ENCODE measurements around the gene FHIT. TPM values are rescaled to one million over a fixed set of nuclear protein-coding genes. Genes with fewer than 3 reads are reported as not detected.

Gene FHIT
- total RNA-seq, 1 donor from 2014 or later: 11.7 TPM

GRCh38 chr3:59753808-59754450, 1497.3 kb downstream of the FHIT start:
- H3K27me3 Mint-ChIP-seq: peaks cover 13% of the 10 kb centered on the region
- no peak for DNase-seq (ENCODE audit: extremely low spot score, unreplicated experiment)
- TF ChIP-seq, protein P1, sequence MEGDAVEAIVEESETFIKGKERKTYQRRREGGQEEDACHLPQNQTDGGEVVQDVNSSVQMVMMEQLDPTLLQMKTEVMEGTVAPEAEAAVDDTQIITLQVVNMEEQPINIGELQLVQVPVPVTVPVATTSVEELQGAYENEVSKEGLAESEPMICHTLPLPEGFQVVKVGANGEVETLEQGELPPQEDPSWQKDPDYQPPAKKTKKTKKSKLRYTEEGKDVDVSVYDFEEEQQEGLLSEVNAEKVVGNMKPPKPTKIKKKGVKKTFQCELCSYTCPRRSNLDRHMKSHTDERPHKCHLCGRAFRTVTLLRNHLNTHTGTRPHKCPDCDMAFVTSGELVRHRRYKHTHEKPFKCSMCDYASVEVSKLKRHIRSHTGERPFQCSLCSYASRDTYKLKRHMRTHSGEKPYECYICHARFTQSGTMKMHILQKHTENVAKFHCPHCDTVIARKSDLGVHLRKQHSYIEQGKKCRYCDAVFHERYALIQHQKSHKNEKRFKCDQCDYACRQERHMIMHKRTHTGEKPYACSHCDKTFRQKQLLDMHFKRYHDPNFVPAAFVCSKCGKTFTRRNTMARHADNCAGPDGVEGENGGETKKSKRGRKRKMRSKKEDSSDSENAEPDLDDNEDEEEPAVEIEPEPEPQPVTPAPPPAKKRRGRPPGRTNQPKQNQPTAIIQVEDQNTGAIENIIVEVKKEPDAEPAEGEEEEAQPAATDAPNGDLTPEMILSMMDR (conservative IDR thresholded peaks at IDR 0.05): no peak
- no peaks in the 10 kb centered on the region for H3K36me3 Mint-ChIP-seq
- no peak overlapping the region for H3K27ac Mint-ChIP-seq
- peaks cover 9% of the 10 kb centered on the region for H3K9me3 Mint-ChIP-seq
- no peak overlapping the region for H3K4me3 Mint-ChIP-seq
- peaks cover 18% of the 10 kb centered on the region for H3K4me1 Mint-ChIP-seq (ENCODE audit: unreplicated experiment)

DNA sequence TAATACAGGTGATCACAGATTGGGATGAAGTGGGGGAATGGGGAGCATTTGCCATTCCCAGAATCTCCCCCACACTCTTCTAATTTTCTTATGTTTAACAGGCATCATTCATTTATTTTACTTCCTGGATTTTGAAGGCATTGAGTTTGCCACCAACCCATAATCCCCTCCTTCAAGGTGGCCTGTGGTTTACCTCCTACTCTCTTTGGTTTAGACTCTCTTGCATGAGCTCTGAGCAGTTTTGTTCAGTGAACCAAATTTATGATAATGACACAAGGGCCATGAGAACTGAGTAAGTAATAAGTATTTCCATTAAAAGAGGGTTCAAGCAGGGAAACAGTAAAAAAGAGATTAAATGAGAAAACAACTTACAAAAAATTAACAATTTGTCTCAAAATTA, 1498.3 kb downstream of the FHIT start:
- TF ChIP-seq, protein P1 (conservative IDR thresholded peaks at IDR 0.05): no peak
- peaks cover 9% of the 10 kb centered on the region for H3K9me3 Mint-ChIP-seq
- H3K27ac Mint-ChIP-seq: no peak overlapping the region
- peaks cover 18% of the 10 kb centered on the region for H3K4me1 Mint-ChIP-seq (ENCODE audit: unreplicated experiment)
- H3K27me3 Mint-ChIP-seq: peaks cover 13% of the 10 kb centered on the region
- H3K4me3 Mint-ChIP-seq: no peak overlapping the region
- no peak for DNase-seq (ENCODE audit: extremely low spot score, unreplicated experiment)
- no peaks in the 10 kb centered on the region for H3K36me3 Mint-ChIP-seq

DNA sequence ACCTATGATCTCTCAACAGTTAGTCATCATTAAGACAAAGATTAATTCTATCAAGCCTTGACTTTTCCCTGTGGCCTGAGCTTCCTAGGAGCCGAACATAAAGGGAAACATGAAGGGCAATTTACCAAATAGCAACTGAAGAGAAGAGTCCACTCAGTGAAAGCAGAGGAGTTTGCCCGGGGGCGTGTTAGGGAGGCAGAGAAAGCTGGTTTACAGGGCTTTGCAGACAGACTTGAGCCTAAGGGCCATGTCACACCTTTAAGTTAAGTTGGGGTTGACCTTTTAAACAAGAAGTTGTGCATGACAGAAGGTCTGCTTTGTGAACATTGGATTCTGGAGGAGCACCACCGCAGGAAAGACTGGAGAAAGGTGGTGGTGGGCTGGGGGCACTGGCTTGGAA, 1499.6 kb downstream of the FHIT start:
- peaks cover 13% of the 10 kb centered on the region for H3K27me3 Mint-ChIP-seq
- DNase-seq (ENCODE audit: extremely low spot score, unreplicated experiment): no peak

GRCh38 chr3:59750391-59750790, 1500.9 kb downstream of the FHIT start:
- no peak overlapping the region for H3K27ac Mint-ChIP-seq
- DNase-seq (ENCODE audit: extremely low spot score, unreplicated experiment): no peak
- H3K36me3 Mint-ChIP-seq: no peaks in the 10 kb centered on the region
- H3K4me3 Mint-ChIP-seq: no peak overlapping the region
- peaks cover 12% of the 10 kb centered on the region for H3K4me1 Mint-ChIP-seq (ENCODE audit: unreplicated experiment)
- TF ChIP-seq, protein P1 (conservative IDR thresholded peaks at IDR 0.05): no peak
- H3K27me3 Mint-ChIP-seq: peaks cover 9% of the 10 kb centered on the region
- peaks cover 14% of the 10 kb centered on the region for H3K9me3 Mint-ChIP-seq

More for the DNA sequence above, 1499.6 kb downstream of the FHIT start:
- Mint-ChIP-seq H3K27ac (no peak overlapping the region), H3K4me1 (ENCODE audit: unreplicated experiment) (peaks cover 14% of the 10 kb centered on the region), H3K9me3 (peaks cover 14% of the 10 kb centered on the region), H3K4me3 (no peak overlapping the region), H3K36me3 (no peaks in the 10 kb centered on the region)
- TF ChIP-seq, protein P1 (conservative IDR thresholded peaks at IDR 0.05): no peak

DNA sequence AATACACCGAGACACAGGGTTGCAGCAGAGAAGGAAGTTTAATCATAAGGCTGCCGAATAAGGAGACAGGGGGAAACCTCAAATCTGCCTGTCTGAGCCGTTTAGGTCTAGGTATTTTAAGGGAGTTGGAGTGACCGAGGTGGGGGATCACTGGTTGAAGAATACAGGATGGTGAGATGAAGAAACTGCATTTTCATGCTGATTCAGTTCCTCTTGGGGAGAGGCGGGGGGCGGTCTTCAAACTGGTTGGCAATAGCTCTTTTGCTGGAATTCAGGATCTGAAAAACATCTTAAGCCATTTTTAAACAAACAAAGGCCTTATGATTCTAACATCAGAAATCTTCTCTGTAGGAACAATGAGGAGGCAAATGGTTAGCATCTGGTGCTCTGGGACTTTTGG, 1502.0 kb downstream of the FHIT start:
- DNase-seq (ENCODE audit: extremely low spot score, unreplicated experiment): no peak
- peaks cover 7% of the 10 kb centered on the region for H3K27me3 Mint-ChIP-seq

More for the DNA sequence above, 1502.0 kb downstream of the FHIT start:
- peaks cover 14% of the 10 kb centered on the region for H3K9me3 Mint-ChIP-seq
- TF ChIP-seq, protein P1 (conservative IDR thresholded peaks at IDR 0.05): no peak
- peaks cover 6% of the 10 kb centered on the region for H3K4me1 Mint-ChIP-seq (ENCODE audit: unreplicated experiment)
- H3K4me3 Mint-ChIP-seq: no peak overlapping the region
- H3K27ac Mint-ChIP-seq: no peak overlapping the region
- no peaks in the 10 kb centered on the region for H3K36me3 Mint-ChIP-seq
